GM12872 (cell line): ENCODE data around the gene KIAA0513.

ENCODE experiments used
- CTCF ChIP-seq: IDR thresholded peaks from 3 replicates; pipeline ENCODE4 v1.5.1; 2011; ENCODE audit warnings: low read depth, mild to moderate bottlenecking, low read length, moderate library complexity; ENCODE audit not compliant: insufficient read depth

Gene KIAA0513

GRCh38 chr16:85006639-85007038 is 21.0 kb upstream of the KIAA0513 start:
- TF ChIP-seq CTCF = no peak

DNA sequence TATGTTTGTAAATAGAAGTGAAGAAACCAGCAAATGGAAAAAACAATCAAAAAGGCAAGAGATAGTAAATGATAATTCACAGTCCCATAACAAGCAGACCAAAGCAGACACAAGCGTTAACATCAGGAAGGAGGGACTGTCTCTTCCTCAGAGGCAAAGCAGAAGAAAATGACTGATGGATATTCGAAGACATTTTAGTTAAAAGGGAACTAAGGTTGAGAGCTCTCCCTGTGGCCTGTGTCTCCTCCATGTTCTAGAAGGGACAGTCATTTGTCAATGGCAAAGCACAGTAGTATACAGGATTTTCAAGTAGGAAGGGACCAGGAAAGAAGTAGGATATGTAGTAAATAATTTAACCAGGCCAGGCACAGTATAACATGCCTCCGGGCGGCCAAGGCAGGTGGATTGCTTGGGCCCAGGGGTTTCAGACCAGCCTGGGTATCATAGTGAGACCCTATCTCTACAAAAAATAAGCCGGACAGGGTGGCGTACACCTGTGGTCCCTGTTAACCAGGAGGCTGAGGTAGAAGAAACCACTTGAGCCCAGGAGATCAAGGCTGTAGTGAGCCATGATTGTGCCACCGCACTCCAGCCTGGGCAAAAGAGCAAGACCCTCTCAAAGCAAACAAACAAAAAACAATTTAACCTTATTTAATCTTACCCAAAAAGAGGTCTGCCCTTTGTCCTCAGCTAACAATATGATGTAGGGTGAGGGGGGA is 19.9 kb upstream of the KIAA0513 start:
- TF ChIP-seq CTCF = no peak

GRCh38 chr16:85008271-85008670 is 19.3 kb upstream of the KIAA0513 start:
- TF ChIP-seq CTCF = no peak

- no peak for TF ChIP-seq CTCF
Observed at GRCh38 chr16:85010446-85010930, 17.1 kb upstream of the KIAA0513 start.

GRCh38 chr16:85010931-85011845 is 16.4 kb upstream of the KIAA0513 start, which contains the start of gene ZDHHC7:
Gene ZDHHC7 (minus strand): TSS chr16:85011535. CDS start chr16:84990618, 20,917 bp downstream.
- no peak for TF ChIP-seq CTCF

GRCh38 chr16:85011846-85012284 is 15.7 kb upstream of the KIAA0513 start:
- TF ChIP-seq CTCF = no peak

DNA sequence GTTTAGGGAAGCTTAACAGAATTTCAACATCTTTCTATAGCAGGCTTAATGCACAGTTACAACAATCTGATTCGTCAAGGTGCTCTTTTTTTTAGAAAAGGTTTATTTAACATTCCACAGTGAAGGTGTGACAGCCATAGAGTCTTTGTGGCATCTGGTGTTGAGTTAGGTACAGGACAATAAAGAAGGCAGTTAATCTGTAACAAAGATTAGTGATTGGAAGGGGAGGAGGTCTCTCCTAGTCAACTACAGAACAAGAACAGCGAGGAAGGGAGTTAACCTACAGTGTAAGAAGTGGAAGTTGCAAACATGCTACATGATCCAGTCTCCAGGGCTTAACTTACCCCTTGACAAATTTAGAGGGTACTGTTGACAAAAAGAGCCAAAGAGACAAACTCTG is 13.3 kb upstream of the KIAA0513 start:
- no peak for TF ChIP-seq CTCF
